IMR-90 (cell line): ENCODE data around the gene RAVER2.

Experiments used
- FOS ChIP-seq: fragments of 150-350 bp; IDR thresholded peaks from 2 replicates; pipeline ENCODE4 v1.6.1; 2016; ENCODE audit warnings: low read depth, low read length
- MAZ ChIP-seq: IDR thresholded peaks from 2 replicates; pipeline ENCODE4 v1.6.1; 2012; ENCODE audit warnings: low read depth, mild to moderate bottlenecking, low read length, improper control_type of control experiment, moderate library complexity, borderline replicate concordance
- POLR2A ChIP-seq: IDR thresholded peaks from 2 replicates; pipeline ENCODE4 v1.6.1; 2012; ENCODE audit warnings: mild to moderate bottlenecking, low read depth, low read length
- SMC3 ChIP-seq: fragments of 150-350 bp; IDR thresholded peaks from 2 replicates; pipeline ENCODE4 v1.6.1; 2016; ENCODE audit warnings: low read depth, mild to moderate bottlenecking, antibody characterized with exemption, low read length, moderate library complexity
- USF2 ChIP-seq: fragments of 150-350 bp; IDR thresholded peaks from 2 replicates; pipeline ENCODE4 v1.6.1; 2017; ENCODE audit warnings: mild to moderate bottlenecking, antibody characterized with exemption, low read length, low read depth
- TF ChIP-seq, protein P1 (sequence below): conservative IDR thresholded peaks from 2 replicates; pipeline ENCODE4 v1.5.1; 2012; ENCODE audit warnings: mild to moderate bottlenecking, low read depth, low read length, improper control_type of control experiment
- TF ChIP-seq, protein P2 (sequence below): fragments of 150-350 bp; IDR thresholded peaks from 2 replicates; pipeline ENCODE4 v1.6.1; 2016; ENCODE audit warnings: low read depth, mild to moderate bottlenecking, low read length, moderate library complexity, borderline replicate concordance

DNA sequence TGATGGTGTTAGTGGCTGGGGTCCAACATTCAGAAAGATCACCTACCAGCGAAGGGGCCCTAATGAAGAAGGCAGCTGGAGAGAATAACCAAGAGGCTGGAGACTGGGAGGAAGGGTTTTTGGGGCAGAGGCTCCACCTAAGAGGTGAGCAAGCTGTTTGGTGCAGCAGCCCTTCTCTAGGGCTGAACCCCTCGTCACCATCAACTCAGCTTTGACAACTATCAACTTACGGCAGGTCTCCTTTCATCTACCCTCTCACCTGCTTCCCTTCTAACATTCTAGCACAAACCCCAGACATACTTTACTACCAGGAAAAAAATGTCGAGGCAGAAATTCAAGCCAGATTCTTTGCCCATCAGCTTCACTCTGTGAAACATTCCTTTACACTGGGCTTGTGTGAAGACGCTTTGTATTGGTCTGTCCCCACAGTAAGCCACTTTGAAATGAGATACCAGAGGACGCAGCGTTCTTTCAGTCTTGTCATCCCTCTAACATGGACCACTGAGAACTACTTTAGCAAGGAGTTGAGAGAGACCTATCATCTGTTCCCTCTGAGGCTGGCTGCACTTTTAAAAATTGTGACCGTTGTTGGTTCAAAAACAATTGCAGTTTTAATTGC, 84.6 kb downstream of the RAVER2 start:
- TF ChIP-seq, protein P1, sequence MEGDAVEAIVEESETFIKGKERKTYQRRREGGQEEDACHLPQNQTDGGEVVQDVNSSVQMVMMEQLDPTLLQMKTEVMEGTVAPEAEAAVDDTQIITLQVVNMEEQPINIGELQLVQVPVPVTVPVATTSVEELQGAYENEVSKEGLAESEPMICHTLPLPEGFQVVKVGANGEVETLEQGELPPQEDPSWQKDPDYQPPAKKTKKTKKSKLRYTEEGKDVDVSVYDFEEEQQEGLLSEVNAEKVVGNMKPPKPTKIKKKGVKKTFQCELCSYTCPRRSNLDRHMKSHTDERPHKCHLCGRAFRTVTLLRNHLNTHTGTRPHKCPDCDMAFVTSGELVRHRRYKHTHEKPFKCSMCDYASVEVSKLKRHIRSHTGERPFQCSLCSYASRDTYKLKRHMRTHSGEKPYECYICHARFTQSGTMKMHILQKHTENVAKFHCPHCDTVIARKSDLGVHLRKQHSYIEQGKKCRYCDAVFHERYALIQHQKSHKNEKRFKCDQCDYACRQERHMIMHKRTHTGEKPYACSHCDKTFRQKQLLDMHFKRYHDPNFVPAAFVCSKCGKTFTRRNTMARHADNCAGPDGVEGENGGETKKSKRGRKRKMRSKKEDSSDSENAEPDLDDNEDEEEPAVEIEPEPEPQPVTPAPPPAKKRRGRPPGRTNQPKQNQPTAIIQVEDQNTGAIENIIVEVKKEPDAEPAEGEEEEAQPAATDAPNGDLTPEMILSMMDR: no peak
- TF ChIP-seq POLR2A (no peak), USF2 (no peak), MAZ (no peak), SMC3 (no peak), FOS (no peak)
- TF ChIP-seq, protein P2, sequence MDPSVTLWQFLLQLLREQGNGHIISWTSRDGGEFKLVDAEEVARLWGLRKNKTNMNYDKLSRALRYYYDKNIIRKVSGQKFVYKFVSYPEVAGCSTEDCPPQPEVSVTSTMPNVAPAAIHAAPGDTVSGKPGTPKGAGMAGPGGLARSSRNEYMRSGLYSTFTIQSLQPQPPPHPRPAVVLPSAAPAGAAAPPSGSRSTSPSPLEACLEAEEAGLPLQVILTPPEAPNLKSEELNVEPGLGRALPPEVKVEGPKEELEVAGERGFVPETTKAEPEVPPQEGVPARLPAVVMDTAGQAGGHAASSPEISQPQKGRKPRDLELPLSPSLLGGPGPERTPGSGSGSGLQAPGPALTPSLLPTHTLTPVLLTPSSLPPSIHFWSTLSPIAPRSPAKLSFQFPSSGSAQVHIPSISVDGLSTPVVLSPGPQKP: no peak
